HEK293 (cell line): Measurements from ENCODE around the gene CLASRP.

Experiments used
- CTCF ChIP-seq: fragments of 450-650 bp; formaldehyde crosslinking; IDR thresholded peaks from 2 replicates; pipeline ENCODE4 v1.5.1; 2016; ENCODE audit warnings: missing biosample characterization, missing genetic modification characterization
- KLF10 ChIP-seq: fragments of 450-650 bp; IDR thresholded peaks from 2 replicates; pipeline ENCODE4 v1.5.1; 2018; ENCODE audit warnings: missing biosample characterization, mild to moderate bottlenecking, missing genetic modification characterization
- KLF7 ChIP-seq: fragments of 450-650 bp; formaldehyde crosslinking; IDR thresholded peaks from 2 replicates; pipeline ENCODE4 v1.5.1; 2016; ENCODE audit warnings: missing biosample characterization, missing genetic modification characterization, borderline replicate concordance
- SP2 ChIP-seq: fragments of 450-650 bp; formaldehyde crosslinking; IDR thresholded peaks from 2 replicates; pipeline ENCODE4 v1.5.1; 2016; ENCODE audit warnings: missing biosample characterization, missing genetic modification characterization
- TCF7L2 ChIP-seq: IDR thresholded peaks from 2 replicates; pipeline ENCODE4 v1.6.1; 2011; ENCODE audit warnings: low read depth, mild to moderate bottlenecking, inconsistent platforms, low read length, moderate library complexity, borderline replicate concordance
- ZBTB1 ChIP-seq: fragments of 450-650 bp; formaldehyde crosslinking; IDR thresholded peaks from 2 replicates; pipeline ENCODE4 v1.5.1; 2016; ENCODE audit warnings: missing biosample characterization, missing genetic modification characterization
- ZIC2 ChIP-seq: fragments of 450-650 bp; formaldehyde crosslinking; IDR thresholded peaks from 2 replicates; pipeline ENCODE4 v1.5.1; 2016; ENCODE audit warnings: missing biosample characterization, missing genetic modification characterization
- ZNF133 ChIP-seq: fragments of 450-650 bp; formaldehyde crosslinking; IDR thresholded peaks from 2 replicates; pipeline ENCODE4 v1.5.1; 2016; ENCODE audit warnings: missing biosample characterization, missing genetic modification characterization
- ZNF155 ChIP-seq: fragments of 450-650 bp; formaldehyde crosslinking; IDR thresholded peaks from 2 replicates; pipeline ENCODE4 v1.5.1; 2016; ENCODE audit warnings: missing biosample characterization, missing genetic modification characterization
- ZNF394 ChIP-seq: fragments of 450-650 bp; formaldehyde crosslinking; IDR thresholded peaks from 2 replicates; pipeline ENCODE4 v1.5.1; 2016; ENCODE audit warnings: missing biosample characterization, missing genetic modification characterization, mild to moderate bottlenecking, moderate library complexity, borderline replicate concordance
- ZNF416 ChIP-seq: fragments of 450-650 bp; formaldehyde crosslinking; IDR thresholded peaks from 2 replicates; pipeline ENCODE4 v1.5.1; 2016; ENCODE audit warnings: missing biosample characterization, missing genetic modification characterization
- ZNF843 ChIP-seq: fragments of 450-650 bp; formaldehyde crosslinking; IDR thresholded peaks from 2 replicates; pipeline ENCODE4 v1.5.1; 2016; ENCODE audit warnings: missing biosample characterization, missing genetic modification characterization

DNA sequence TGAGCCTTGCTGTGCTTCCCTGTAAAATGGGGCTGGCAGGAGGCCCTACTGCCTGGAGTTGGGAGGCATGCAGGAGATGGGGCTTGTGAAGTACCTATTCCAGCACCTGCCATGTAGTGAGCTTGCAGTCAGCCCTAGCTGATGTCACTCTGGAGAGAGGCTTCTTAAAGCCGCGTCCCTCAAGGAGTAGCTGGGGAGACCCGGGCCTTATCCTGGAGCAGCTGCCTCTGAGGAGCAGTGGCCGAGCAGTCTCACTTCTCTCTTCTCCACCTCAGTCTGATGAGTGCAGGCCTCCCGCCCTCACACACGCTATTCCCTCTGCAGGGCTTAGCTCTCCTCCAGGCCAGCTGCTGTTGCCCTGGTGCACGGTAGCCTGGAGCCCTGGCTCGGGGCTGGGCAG, 18.0 kb downstream of the CLASRP start:
- TF ChIP-seq ZNF155 (tag by site-specific recombination), result no peak
- TF ChIP-seq ZIC2, result no peak
- no peak for TF ChIP-seq CTCF (tag by site-specific recombination)
- TF ChIP-seq SP2 (tag by site-specific recombination), result no peak
- no peak for TF ChIP-seq ZNF416 (tag by site-specific recombination)
- no peak for TF ChIP-seq KLF10 (tag by site-specific recombination)
- no peak for TF ChIP-seq ZBTB1 (tag by site-specific recombination)
- TF ChIP-seq TCF7L2, result no peak
- no peak for TF ChIP-seq KLF7 (tag by site-specific recombination)
- TF ChIP-seq ZNF394 (tag by site-specific recombination), result peak; percentile 91
- TF ChIP-seq ZNF133 (tag by site-specific recombination), result no peak
- TF ChIP-seq ZNF843 (tag by site-specific recombination), result no peak
